SW480 (cell line): ENCODE data around the gene MTUS2.
"Not testable (repeated sequence)": the region's sequence is repeated elsewhere in the genome, so short reads cannot be mapped to it uniquely, and the experiment has no call there.

Source experiments
- DNase-seq: peaks from one replicate; pipeline ENCODE4 v3.0.0-alpha.2; 2016; ENCODE audit warnings: low spot score

The MTUS2 gene

GRCh38 chr13:29319451-29319850, 499.3 kb downstream of the MTUS2 start:
- DNase-seq, result peak; percentile 57

- DNase-seq, result no peak
Measured at GRCh38 chr13:29323954-29324353, 503.8 kb downstream of the MTUS2 start.

- no peak for DNase-seq
Measured at GRCh38 chr13:29324601-29325000, 504.5 kb downstream of the MTUS2 start.

GRCh38 chr13:29328501-29328900, 508.4 kb downstream of the MTUS2 start:
- DNase-seq, result no peak

GRCh38 chr13:29336356-29336755, 516.2 kb downstream of the MTUS2 start:
- no peak for DNase-seq

GRCh38 chr13:29339386-29340272, 519.5 kb downstream of the MTUS2 start:
- DNase-seq, result no peak

GRCh38 chr13:29345860-29346582, 525.9 kb downstream of the MTUS2 start:
- DNase-seq, result not testable (repeated sequence)

GRCh38 chr13:29355029-29355428, 534.9 kb downstream of the MTUS2 start:
- DNase-seq, result no peak

- no peak for DNase-seq
Measured at GRCh38 chr13:29359181-29359580, 539.0 kb downstream of the MTUS2 start.

- DNase-seq, result no peak
Measured at GRCh38 chr13:29361716-29362115, 541.6 kb downstream of the MTUS2 start.

- DNase-seq, result peak; percentile 77
Measured at GRCh38 chr13:29362849-29363604, 542.9 kb downstream of the MTUS2 start.

- peak; percentile 64 for DNase-seq
Measured at GRCh38 chr13:29369060-29369743, 549.1 kb downstream of the MTUS2 start.

- DNase-seq, result no peak
Measured at GRCh38 chr13:29379281-29379680, 559.1 kb downstream of the MTUS2 start.

GRCh38 chr13:29379865-29380264, 559.7 kb downstream of the MTUS2 start:
- DNase-seq, result no peak

GRCh38 chr13:29382021-29382420, 561.9 kb downstream of the MTUS2 start:
- no peak for DNase-seq

GRCh38 chr13:29383476-29383875, 563.3 kb downstream of the MTUS2 start:
- DNase-seq, result no peak

- DNase-seq, result no peak
Measured at GRCh38 chr13:29384466-29384865, 564.3 kb downstream of the MTUS2 start.

- no peak for DNase-seq
Measured at GRCh38 chr13:29384871-29385270, 564.7 kb downstream of the MTUS2 start.

- DNase-seq, result no peak
Measured at GRCh38 chr13:29386246-29386645, 566.1 kb downstream of the MTUS2 start.

- not testable (repeated sequence) for DNase-seq
Measured at GRCh38 chr13:29390598-29390997, 570.5 kb downstream of the MTUS2 start.

- DNase-seq, result no peak
Measured at GRCh38 chr13:29396446-29396845, 576.3 kb downstream of the MTUS2 start.

GRCh38 chr13:29397265-29397664, 577.1 kb downstream of the MTUS2 start:
- DNase-seq, result no peak
